Trophoblast cell (in vitro differentiated cells and primary cell): Measurements from ENCODE around the gene APOBEC4.

Experiments used
- DNase-seq, 2 donors: peaks; one replicate each; pipeline ENCODE4 v3.0.0-alpha.2; 2016
- H2AFZ ChIP-seq: 2 replicates; pipeline ENCODE4 v1.6.1; 2013; ENCODE audit warnings: low read length, moderate library complexity, mild to moderate bottlenecking; ENCODE audit not compliant: insufficient read depth, poor library complexity
- H2AK5ac ChIP-seq: 2 replicates; pipeline ENCODE4 v1.6.1; 2013; ENCODE audit warnings: mild to moderate bottlenecking, low read length
- H2BK120ac ChIP-seq: 2 replicates; pipeline ENCODE4 v1.6.1; 2013; ENCODE audit warnings: low read length, mild to moderate bottlenecking, moderate library complexity; ENCODE audit not compliant: insufficient read depth, poor library complexity
- H2BK12ac ChIP-seq: 2 replicates; pipeline ENCODE4 v1.6.1; 2013; ENCODE audit warnings: mild to moderate bottlenecking, low read length, moderate library complexity
- H2BK5ac ChIP-seq: 2 replicates; pipeline ENCODE4 v1.6.1; 2013; ENCODE audit warnings: low read length, low read depth, moderate library complexity, mild to moderate bottlenecking; ENCODE audit not compliant: poor library complexity
- H3K14ac ChIP-seq: 2 replicates; pipeline ENCODE4 v1.6.1; 2013; ENCODE audit warnings: mild to moderate bottlenecking, low read length
- H3K18ac ChIP-seq: 2 replicates; pipeline ENCODE4 v1.6.1; 2013; ENCODE audit warnings: mild to moderate bottlenecking, low read length
- H3K23ac ChIP-seq: 2 replicates; pipeline ENCODE4 v1.6.1; 2013; ENCODE audit warnings: low read length
- H3K27ac ChIP-seq: 2 replicates; pipeline ENCODE4 v1.5.1; 2013; ENCODE audit warnings: low read depth, mild to moderate bottlenecking, inconsistent platforms, low read length, moderate library complexity
- H3K27me3 ChIP-seq: 2 replicates; pipeline ENCODE4 v1.6.1; 2013; ENCODE audit warnings: inconsistent platforms, mild to moderate bottlenecking, low read length, moderate library complexity; ENCODE audit not compliant: insufficient read depth
- H3K36me3 ChIP-seq, 2 experiments: 1 replicate in 1 of 2; 2 replicates in 1 of 2; pipeline ENCODE4 v1.6.1; 2013; ENCODE audit warnings: low read length in 2 of 2, mild to moderate bottlenecking in 2 of 2, moderate library complexity in 1 of 2; ENCODE audit not compliant: insufficient read depth in 2 of 2, control insufficient read depth in 1 of 2
- H3K4ac ChIP-seq: 2 replicates; pipeline ENCODE4 v1.6.1; 2013; ENCODE audit warnings: low read depth, mild to moderate bottlenecking, low read length, moderate library complexity
- H3K4me1 ChIP-seq, 2 experiments: 1 replicate in 1 of 2; 2 replicates in 1 of 2; pipeline ENCODE4 v1.6.1; 2013; ENCODE audit warnings: low read length in 2 of 2, mild to moderate bottlenecking in 2 of 2, moderate library complexity in 1 of 2; ENCODE audit not compliant: insufficient read depth in 2 of 2, control insufficient read depth in 1 of 2
- H3K4me2 ChIP-seq: 2 replicates; pipeline ENCODE4 v1.6.1; 2013; ENCODE audit warnings: inconsistent platforms, mild to moderate bottlenecking, low read length, moderate library complexity
- H3K4me3 ChIP-seq: 2 replicates; pipeline ENCODE4 v1.5.1; 2013; ENCODE audit warnings: mild to moderate bottlenecking, low read depth, low read length, inconsistent platforms
- H3K79me1 ChIP-seq: one replicate; pipeline ENCODE4 v1.6.1; 2013; ENCODE audit warnings: low read length
- H3K79me2 ChIP-seq: 2 replicates; pipeline ENCODE4 v1.6.1; 2013; ENCODE audit warnings: low read length, mild to moderate bottlenecking; ENCODE audit not compliant: control insufficient read depth, insufficient read depth, poor library complexity
- H3K9ac ChIP-seq: 2 replicates; pipeline ENCODE4 v1.6.1; 2013; ENCODE audit warnings: mild to moderate bottlenecking, low read length
- H3K9me3 ChIP-seq: 2 replicates; pipeline ENCODE4 v1.6.1; 2013; ENCODE audit warnings: low read depth, mild to moderate bottlenecking, control low read depth, inconsistent platforms, low read length; ENCODE audit not compliant: insufficient read depth
- H4K12ac ChIP-seq: 2 replicates; pipeline ENCODE4 v1.6.1; 2013; ENCODE audit warnings: low read depth, mild to moderate bottlenecking, low read length, moderate library complexity
- H4K8ac ChIP-seq: 2 replicates; pipeline ENCODE4 v1.6.1; 2013; ENCODE audit warnings: low read depth, mild to moderate bottlenecking, low read length, moderate library complexity
- H4K91ac ChIP-seq: one replicate; pipeline ENCODE4 v1.6.1; 2013; ENCODE audit warnings: low read depth, mild to moderate bottlenecking, low read length, moderate library complexity
- WGBS: extraction: QIAGEN DNeasy Blood & Tissue Kit; methylation state at CpG from one replicate; pipeline ENCODE4 v1.1.7; 2013; ENCODE audit warnings: missing lambda C conversion rate; ENCODE audit not compliant: insufficient read length, insufficient coverage; ENCODE audit errors: extremely low coverage; 5-methylcytosine and 5-hydroxymethylcytosine counted together

APOBEC4 gene

GRCh38 chr1:183604038-183604808, 48.9 kb downstream of the APOBEC4 start:
- no peaks in the 10 kb centered on the region for H3K36me3 ChIP-seq
- H3K9ac ChIP-seq, result no peak overlapping the region
- H2BK5ac ChIP-seq, result no peak overlapping the region
- H2AK5ac ChIP-seq, result no peak overlapping the region
- no peak overlapping the region for H4K12ac ChIP-seq
- H3K14ac ChIP-seq, result no peak overlapping the region
- H3K18ac ChIP-seq, result no peak overlapping the region
- WGBS, result no CpG with 5 or more reads among the region's 10 CpGs
- H3K4me1 ChIP-seq, result no peaks in the 10 kb centered on the region
- no peak overlapping the region for H3K4me2 ChIP-seq
- no peak overlapping the region for H4K8ac ChIP-seq
- no peaks in the 10 kb centered on the region for H3K79me2 ChIP-seq
- H2AFZ ChIP-seq, result no peak overlapping the region
- no peaks in the 10 kb centered on the region for H3K27me3 ChIP-seq
- no peak overlapping the region for H2BK12ac ChIP-seq
- H3K23ac ChIP-seq, result no peak overlapping the region
- H3K27ac ChIP-seq, result no peak overlapping the region
- H3K79me1 ChIP-seq, result no peaks in the 10 kb centered on the region
- no peak overlapping the region for H3K4me3 ChIP-seq
- H4K91ac ChIP-seq, result no peak overlapping the region
- no peak overlapping the region for H2BK120ac ChIP-seq
- H3K4ac ChIP-seq, result no peak overlapping the region
- no peak for DNase-seq
- no peaks in the 10 kb centered on the region for H3K9me3 ChIP-seq

- Histone ChIP-seq H2BK12ac (no peak overlapping the region), H3K18ac (no peak overlapping the region), H3K4me1 (peaks cover 0 to 3% of the 10 kb centered on the region in 2 experiments), H2BK5ac (no peak overlapping the region), H3K27ac (no peak overlapping the region), H2AFZ (no peak overlapping the region), H3K79me1 (no peaks in the 10 kb centered on the region), H3K79me2 (no peaks in the 10 kb centered on the region), H3K9ac (no peak overlapping the region), H2BK120ac (no peak overlapping the region), H4K8ac (no peak overlapping the region), H3K4me2 (no peak overlapping the region), H4K12ac (no peak overlapping the region), H3K27me3 (no peaks in the 10 kb centered on the region), H2AK5ac (no peak overlapping the region), H3K36me3 (no peaks in the 10 kb centered on the region), H4K91ac (no peak overlapping the region), H3K14ac (no peak overlapping the region), H3K9me3 (no peaks in the 10 kb centered on the region), H3K4me3 (no peak overlapping the region), H3K4ac (no peak overlapping the region), H3K23ac (no peak overlapping the region)
- no CpG with 5 or more reads among the region's 1 CpG for WGBS
- no peak for DNase-seq
Observed at GRCh38 chr1:183602510-183602909, 50.6 kb downstream of the APOBEC4 start.

GRCh38 chr1:183600634-183601033, 52.5 kb downstream of the APOBEC4 start:
- no peak overlapping the region for H3K14ac ChIP-seq
- WGBS, result no CpG with 5 or more reads among the region's 3 CpGs
- H3K79me1 ChIP-seq, result no peaks in the 10 kb centered on the region
- no peaks in the 10 kb centered on the region for H3K79me2 ChIP-seq
- H2BK5ac ChIP-seq, result no peak overlapping the region
- H2AK5ac ChIP-seq, result no peak overlapping the region
- no peak overlapping the region for H3K4me3 ChIP-seq
- H4K91ac ChIP-seq, result no peak overlapping the region
- H2BK12ac ChIP-seq, result no peak overlapping the region
- no peak overlapping the region for H4K8ac ChIP-seq
- no peaks in the 10 kb centered on the region for H3K9me3 ChIP-seq
- peaks cover 0 to 3% of the 10 kb centered on the region in 2 experiments for H3K4me1 ChIP-seq
- no peak overlapping the region for H3K27ac ChIP-seq
- no peak overlapping the region for H4K12ac ChIP-seq
- no peak overlapping the region for H3K4ac ChIP-seq
- no peak overlapping the region for H3K18ac ChIP-seq
- no peaks in the 10 kb centered on the region for H3K27me3 ChIP-seq
- no peaks in the 10 kb centered on the region for H3K36me3 ChIP-seq
- H3K4me2 ChIP-seq, result no peak overlapping the region
- no peak overlapping the region for H3K23ac ChIP-seq
- no peak overlapping the region for H2BK120ac ChIP-seq
- DNase-seq, result no peak
- H2AFZ ChIP-seq, result no peak overlapping the region
- no peak overlapping the region for H3K9ac ChIP-seq

GRCh38 chr1:183600136-183600535, 53.0 kb downstream of the APOBEC4 start:
- H3K23ac ChIP-seq, result no peak overlapping the region
- H3K36me3 ChIP-seq, result no peaks in the 10 kb centered on the region
- no peak overlapping the region for H3K9ac ChIP-seq
- H3K79me2 ChIP-seq, result no peaks in the 10 kb centered on the region
- no peak overlapping the region for H3K4ac ChIP-seq
- H3K4me2 ChIP-seq, result no peak overlapping the region
- H3K4me1 ChIP-seq, result peaks cover 0 to 3% of the 10 kb centered on the region in 2 experiments
- H3K79me1 ChIP-seq, result no peaks in the 10 kb centered on the region
- no peaks in the 10 kb centered on the region for H3K27me3 ChIP-seq
- no peak overlapping the region for H3K27ac ChIP-seq
- no peaks in the 10 kb centered on the region for H3K9me3 ChIP-seq
- H3K4me3 ChIP-seq, result no peak overlapping the region
- H4K91ac ChIP-seq, result no peak overlapping the region
- no peak overlapping the region for H3K14ac ChIP-seq
- H4K12ac ChIP-seq, result no peak overlapping the region
- H2AFZ ChIP-seq, result no peak overlapping the region
- no peak overlapping the region for H2BK5ac ChIP-seq
- no peak overlapping the region for H2BK12ac ChIP-seq
- H2AK5ac ChIP-seq, result no peak overlapping the region
- no peak overlapping the region for H2BK120ac ChIP-seq
- no peak for DNase-seq
- H3K18ac ChIP-seq, result no peak overlapping the region
- WGBS, result no CpG with 5 or more reads among the region's 3 CpGs
- H4K8ac ChIP-seq, result no peak overlapping the region
